Measurements from ENCODE around the gene LYRM4.

GRCh38 chr6:5081182-5081581 is 179.6 kb downstream of the LYRM4 start:
- TF ChIP-seq, protein P1, sequence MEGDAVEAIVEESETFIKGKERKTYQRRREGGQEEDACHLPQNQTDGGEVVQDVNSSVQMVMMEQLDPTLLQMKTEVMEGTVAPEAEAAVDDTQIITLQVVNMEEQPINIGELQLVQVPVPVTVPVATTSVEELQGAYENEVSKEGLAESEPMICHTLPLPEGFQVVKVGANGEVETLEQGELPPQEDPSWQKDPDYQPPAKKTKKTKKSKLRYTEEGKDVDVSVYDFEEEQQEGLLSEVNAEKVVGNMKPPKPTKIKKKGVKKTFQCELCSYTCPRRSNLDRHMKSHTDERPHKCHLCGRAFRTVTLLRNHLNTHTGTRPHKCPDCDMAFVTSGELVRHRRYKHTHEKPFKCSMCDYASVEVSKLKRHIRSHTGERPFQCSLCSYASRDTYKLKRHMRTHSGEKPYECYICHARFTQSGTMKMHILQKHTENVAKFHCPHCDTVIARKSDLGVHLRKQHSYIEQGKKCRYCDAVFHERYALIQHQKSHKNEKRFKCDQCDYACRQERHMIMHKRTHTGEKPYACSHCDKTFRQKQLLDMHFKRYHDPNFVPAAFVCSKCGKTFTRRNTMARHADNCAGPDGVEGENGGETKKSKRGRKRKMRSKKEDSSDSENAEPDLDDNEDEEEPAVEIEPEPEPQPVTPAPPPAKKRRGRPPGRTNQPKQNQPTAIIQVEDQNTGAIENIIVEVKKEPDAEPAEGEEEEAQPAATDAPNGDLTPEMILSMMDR (IDR thresholded peaks at IDR 0.05) = no peak
- no peak for TF ChIP-seq ZFX (IDR thresholded peaks at IDR 0.05; ENCODE audit: borderline replicate concordance)
